Psoas muscle (tissue), 8 donors: ENCODE results near the gene CTAGE9. TPM values are rescaled to one million over a fixed set of nuclear protein-coding genes. Genes with fewer than 3 reads are reported as not detected.

Experiments
- ATAC-seq, 4 donors: fragments of 200-7000 bp; cut with Tn5 transposase; one replicate each; pipeline ENCODE4 v1.9.1; 2020; ENCODE audit warnings: moderate library complexity in 3 of 4, mild to moderate bottlenecking in 2 of 4
- DNase-seq, 2 donors: peaks; one replicate each; pipeline ENCODE4 v3.0.0-alpha.2; 2020
- H3K27ac ChIP-seq: fragments of 200-600 bp; one replicate; pipeline ENCODE4 v1.8.0; 2022
- H3K27me3 ChIP-seq, 3 donors: fragments of 200-600 bp in 1 of 3; one replicate each; pipeline versions ENCODE4 v1.6.1 to v1.8.0; 2013 to 2022; ENCODE audit warnings: low read length in 2 of 3, mild to moderate bottlenecking in 2 of 3, moderate library complexity in 1 of 3; ENCODE audit not compliant: insufficient read depth in 3 of 3
- H3K36me3 ChIP-seq, 2 donors: fragments of 200-600 bp in 1 of 2; one replicate each; pipeline versions ENCODE4 v1.6.1 to v1.8.0; 2013 to 2022; ENCODE audit warnings: low read depth in 1 of 2, mild to moderate bottlenecking in 1 of 2, moderate library complexity in 1 of 2; ENCODE audit not compliant: insufficient read depth in 1 of 2
- H3K4me1 ChIP-seq: fragments of 200-600 bp; one replicate; pipeline ENCODE4 v1.8.0; 2022
- H3K4me3 ChIP-seq: fragments of 200-600 bp; one replicate; pipeline ENCODE4 v1.8.0; 2022; ENCODE audit warnings: mild to moderate bottlenecking
- H3K9me3 ChIP-seq: fragments of 200-600 bp; one replicate; pipeline ENCODE4 v1.8.0; 2022
- CTCF ChIP-seq: fragments of 200-600 bp; IDR thresholded peaks from one replicate; pipeline ENCODE4 v1.8.0; 2022; ENCODE audit warnings: antibody characterized with exemption
- WGBS, 3 donors: extraction: QIAGEN DNeasy Blood & Tissue Kit; methylation state at CpG; one replicate each; pipeline versions ENCODE4 v1.1.6 to v1.1.7; 2013; 5-methylcytosine and 5-hydroxymethylcytosine counted together
- intact Hi-C, 2 donors: fragments of 100-400 bp; cut with DNase I; formaldehyde crosslinking; loops; one replicate each; pipeline versions ENCODE4 v1.11.0 to v1.14.2; 2022
- polyA plus RNA-seq, 3 donors: library from polyadenylated mRNA; stranded (reverse); fragments of 200-250 nt; gene quantifications; one replicate each; pipeline ENCODE4 v1.2.3, GENCODE V29; 2013
- total RNA-seq, 4 donors: library from RNA; stranded (reverse); fragmentation: NEBNext Ultra II Directional in 2 of 4; extraction: Animal tissue kit (Norgen Biotek cat#: 25700) in 2 of 4; gene quantifications; one replicate each; pipeline versions ENCODE4 v1.2.1 to v1.2.4, GENCODE V29; 2021 to 2023
- donor health status: healthy with polysubstance abuse.
- donor health status: DM: no; HTN: no; CAD: no; lungs with moderate emphysema.
- donor health status: Bipolar disorder and iron deficiency.
- donor health status: healthy.
- donor health status: DM: yes; HTN: yes; CAD: no.
- donor health status: DM: no; HTN: no; CAD: no.
- donor health status: DM: no; HTN: no; CAD: no.
- donor health status: DM: yes; HTN: yes; CAD: no.

The CTAGE9 gene
- total and polyA plus RNA-seq, 7 donors = not detected

- Histone ChIP-seq H3K27me3 (no peaks in the 10 kb centered on the region), H3K9me3 (no peaks in the 10 kb centered on the region), H3K4me1 (no peaks in the 10 kb centered on the region), H3K36me3 (no peaks in the 10 kb centered on the region), H3K27ac (no peak overlapping the region), H3K4me3 (no peak overlapping the region)
- ATAC-seq = no peak
- 84 to 90% (median 89%) methylated on average over 2 of the region's 2 CpGs for WGBS, 3 donors
- no peak for TF ChIP-seq CTCF
- no peak for DNase-seq
- intact Hi-C loops = no loop called here
These were observed 47.1 kb downstream of the CTAGE9 start for GRCh38 chr6:131663578-131664165.

GRCh38 chr6:131660195-131660594 lies 50.6 kb downstream of the CTAGE9 start:
- no peak for TF ChIP-seq CTCF
- H3K27me3 ChIP-seq = no peaks in the 10 kb centered on the region
- no peaks in the 10 kb centered on the region for H3K4me1 ChIP-seq
- no peak for ATAC-seq
- H3K4me3 ChIP-seq = no peak overlapping the region
- no peak for DNase-seq
- intact Hi-C loops = no loop called here
- no peaks in the 10 kb centered on the region for H3K9me3 ChIP-seq
- H3K27ac ChIP-seq = no peak overlapping the region
- H3K36me3 ChIP-seq = no peaks in the 10 kb centered on the region
- 27 to 50% (median 39%) methylated on average over 1 of the region's 1 CpG for WGBS, 3 donors

Other genes starting within 250 kb of the CTAGE9 start
- under 1 TPM; 0.19 to 0.59 (median 0.28) TPM for gene ARG1, start 137.8 kb downstream of the CTAGE9 start, total RNA-seq
- under 1 TPM in 2 of 3 donors, not detected in 1; 0.08 to 0.09 TPM for gene ARG1, start 137.8 kb downstream of the CTAGE9 start, polyA plus RNA-seq
- 10 to 100 TPM in 1 of 4 donors, 1 to 10 TPM in 3; 7.9 to 11.2 (median 9.1) TPM for gene MED23, start 82.8 kb downstream of the CTAGE9 start, total RNA-seq
- 1 to 10 TPM; 4.2 to 8.0 (median 4.3) TPM for gene MED23, start 82.8 kb downstream of the CTAGE9 start, polyA plus RNA-seq
- gene ENPP3, start 73.7 kb downstream of the CTAGE9 start, total RNA-seq = under 1 TPM in 3 of 4 donors, not detected in 1; 0.11 to 0.34 (median 0.15) TPM
- under 1 TPM; 0.04 to 0.17 (median 0.10) TPM for gene ENPP3, start 73.7 kb downstream of the CTAGE9 start, polyA plus RNA-seq
- gene OR2A4, start 9.6 kb downstream of the CTAGE9 start, total RNA-seq = under 1 TPM in 1 of 4 donors, not detected in 3; 0.21 TPM
- gene OR2A4, start 9.6 kb downstream of the CTAGE9 start, polyA plus RNA-seq = not detected
- 1 to 10 TPM; 1.6 to 4.9 (median 2.6) TPM for gene ENPP1, start 97.0 kb upstream of the CTAGE9 start, total RNA-seq
- gene ENPP1, start 97.0 kb upstream of the CTAGE9 start, polyA plus RNA-seq = 1 to 10 TPM in 1 of 3 donors, under 1 TPM in 2; 0.65 to 1.2 (median 0.66) TPM
- 10 to 100 TPM; 14.1 to 25.0 (median 17.0) TPM for gene CCN2, start 240.4 kb upstream of the CTAGE9 start, total RNA-seq
- gene CCN2, start 240.4 kb upstream of the CTAGE9 start, polyA plus RNA-seq = 10 to 100 TPM in 1 of 3 donors, 1 to 10 TPM in 2; 4.1 to 16.2 (median 5.8) TPM